NCI-H1436 treated with DMSO at 0.1 percent for 48 hours (cell line): Measurements from ENCODE around the gene SPOPL.
"Not testable (repeated sequence)": the region's sequence is repeated elsewhere in the genome, so short reads cannot be mapped to it uniquely, and the experiment has no call there.

Source experiments
- DNase-seq: peaks from one replicate; lab custom pipeline; 2025; lab: John Stamatoyannopoulos, UW

SPOPL gene

DNA sequence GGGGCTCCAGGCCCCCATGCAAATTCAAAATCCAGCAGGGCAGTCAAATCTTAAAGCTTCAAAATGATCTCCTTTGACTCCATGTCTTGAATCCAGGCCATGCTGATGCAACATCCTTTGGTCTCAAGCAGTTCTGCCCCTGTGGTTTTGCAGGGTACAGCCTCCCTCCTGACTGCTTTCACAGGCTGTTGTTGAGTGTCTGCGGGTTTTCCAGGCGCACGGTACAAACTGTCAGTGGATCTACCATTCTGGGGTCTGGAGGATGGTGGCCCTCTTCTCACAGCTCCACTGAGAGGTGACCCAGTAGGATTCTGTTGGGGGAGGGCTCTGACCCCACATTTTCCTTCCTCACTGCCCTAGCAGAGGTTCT lies 22.1 kb downstream of the SPOPL start:
- DNase-seq, result not testable (repeated sequence)

DNA sequence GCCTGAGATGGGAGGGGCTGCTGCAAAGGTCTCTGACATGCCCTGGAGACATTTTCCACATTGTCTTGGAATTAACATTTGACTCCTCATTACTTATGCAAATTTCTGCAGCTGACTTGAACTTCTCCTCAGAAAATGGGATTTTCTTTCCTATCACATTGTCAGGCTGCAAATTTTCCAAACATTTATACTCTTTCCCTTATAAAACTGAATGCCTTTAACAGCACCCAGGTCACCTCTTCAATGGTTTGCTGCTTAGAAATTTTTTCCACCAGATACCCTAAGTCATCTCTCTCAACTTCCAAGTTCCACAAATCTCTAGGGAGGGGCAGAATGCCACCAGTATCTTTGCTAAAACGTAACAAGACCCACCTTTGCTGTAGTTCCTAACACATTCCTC lies 22.8 kb downstream of the SPOPL start:
- DNase-seq, result not testable (repeated sequence)

DNA sequence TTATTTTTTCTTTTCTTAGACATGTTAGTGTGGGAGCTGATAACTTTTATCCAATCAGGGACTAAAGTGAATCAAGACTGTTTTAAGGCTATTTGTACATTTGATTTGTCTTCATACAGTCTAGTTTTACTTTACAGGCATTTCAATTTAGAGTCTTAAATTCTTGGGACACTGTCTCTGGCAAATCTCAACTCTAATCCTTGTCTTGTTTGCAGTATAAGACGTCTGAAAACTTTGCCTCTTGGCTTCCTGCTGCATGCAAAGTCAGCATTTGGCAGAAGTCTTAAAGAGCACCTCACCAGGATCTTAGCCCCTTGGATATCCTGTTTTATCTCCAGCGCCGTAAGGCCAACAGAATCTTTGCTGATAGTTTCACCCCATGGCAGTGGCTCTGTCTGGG lies 30.3 kb downstream of the SPOPL start:
- no peak for DNase-seq

DNA sequence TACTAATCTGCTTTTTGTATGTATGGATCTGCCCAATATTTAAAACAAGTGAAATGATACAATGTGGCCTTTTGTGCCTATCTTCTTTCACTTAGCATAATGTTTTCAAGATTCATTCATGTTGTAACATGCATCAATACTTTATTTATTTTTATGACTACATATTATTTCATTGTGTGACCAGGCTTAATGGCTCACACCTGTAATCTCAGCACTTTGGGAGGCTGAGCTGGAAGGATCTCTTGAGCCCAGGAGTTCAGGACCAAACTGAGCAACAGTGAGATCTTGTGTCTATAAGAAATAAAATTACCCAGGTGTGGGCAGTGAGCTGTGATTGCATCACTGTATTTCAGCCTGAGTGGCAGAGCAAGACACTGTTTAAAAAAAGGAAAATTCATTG lies 33.2 kb downstream of the SPOPL start:
- DNase-seq, result no peak

DNA sequence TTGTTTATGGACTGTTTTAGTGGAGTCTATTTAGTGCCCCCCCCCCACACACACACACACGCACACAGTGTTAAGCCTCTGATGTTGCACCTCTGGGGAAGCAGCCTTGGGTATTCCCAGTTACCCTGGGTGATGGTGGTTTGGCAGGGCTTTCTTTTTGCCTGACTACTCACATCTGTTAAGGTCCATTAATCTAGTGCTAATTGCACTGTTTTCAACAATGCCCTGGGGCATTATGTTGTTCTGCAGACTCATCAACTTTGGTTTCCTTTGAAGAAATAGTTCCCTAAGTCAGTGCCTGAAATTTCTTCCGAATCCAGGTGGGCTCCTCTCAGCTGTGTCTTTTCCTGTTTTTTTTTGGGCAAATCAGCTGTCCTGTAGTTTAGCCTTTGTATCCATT lies 34.7 kb downstream of the SPOPL start:
- no peak for DNase-seq

GRCh38 chr2:138536740-138537139 lies 35.2 kb downstream of the SPOPL start:
- DNase-seq, result no peak

GRCh38 chr2:138537170-138537915 lies 35.8 kb downstream of the SPOPL start:
- DNase-seq, result no peak

DNA sequence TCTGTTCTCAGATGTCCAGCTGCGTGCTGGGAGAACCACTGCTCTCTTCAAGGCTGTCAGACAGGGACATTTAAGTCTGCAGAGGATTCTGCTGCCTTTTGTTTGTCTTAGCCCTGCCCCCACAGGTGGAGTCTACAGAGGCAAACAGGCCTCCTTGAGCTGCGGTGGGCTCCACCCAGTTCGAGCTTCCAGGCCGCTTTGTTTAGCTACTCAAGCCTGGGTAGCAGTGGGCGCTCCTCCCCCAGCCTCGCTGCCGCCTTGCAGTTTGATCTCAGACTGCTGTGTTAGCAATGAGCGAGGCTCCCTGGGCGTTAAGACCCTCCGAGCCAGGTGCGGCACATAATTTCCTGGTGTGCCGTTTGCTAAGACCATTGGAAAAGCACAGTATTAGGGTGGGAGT lies 42.6 kb downstream of the SPOPL start:
- DNase-seq, result not testable (repeated sequence)

DNA sequence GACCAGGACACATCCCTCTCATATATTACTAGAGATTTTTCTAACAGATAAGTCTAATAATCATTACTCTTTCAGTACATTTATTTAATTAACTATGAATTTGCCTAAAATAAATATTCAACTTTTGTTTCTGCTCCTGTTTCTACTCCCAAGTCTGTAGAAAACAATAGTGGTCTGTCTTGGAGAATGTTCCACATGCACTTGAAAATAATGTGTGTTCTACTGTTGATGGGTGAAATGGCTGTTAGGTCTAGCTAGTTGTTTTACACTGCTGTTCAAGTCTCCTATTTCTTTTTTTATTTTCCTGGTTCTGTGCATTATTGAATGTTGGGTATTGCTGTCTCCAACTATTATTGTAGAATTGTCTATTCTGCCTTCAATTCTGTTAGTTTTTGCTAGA lies 47.2 kb downstream of the SPOPL start:
- no peak for DNase-seq

GRCh38 chr2:138550172-138550571 lies 48.6 kb downstream of the SPOPL start:
- DNase-seq, result no peak

DNA sequence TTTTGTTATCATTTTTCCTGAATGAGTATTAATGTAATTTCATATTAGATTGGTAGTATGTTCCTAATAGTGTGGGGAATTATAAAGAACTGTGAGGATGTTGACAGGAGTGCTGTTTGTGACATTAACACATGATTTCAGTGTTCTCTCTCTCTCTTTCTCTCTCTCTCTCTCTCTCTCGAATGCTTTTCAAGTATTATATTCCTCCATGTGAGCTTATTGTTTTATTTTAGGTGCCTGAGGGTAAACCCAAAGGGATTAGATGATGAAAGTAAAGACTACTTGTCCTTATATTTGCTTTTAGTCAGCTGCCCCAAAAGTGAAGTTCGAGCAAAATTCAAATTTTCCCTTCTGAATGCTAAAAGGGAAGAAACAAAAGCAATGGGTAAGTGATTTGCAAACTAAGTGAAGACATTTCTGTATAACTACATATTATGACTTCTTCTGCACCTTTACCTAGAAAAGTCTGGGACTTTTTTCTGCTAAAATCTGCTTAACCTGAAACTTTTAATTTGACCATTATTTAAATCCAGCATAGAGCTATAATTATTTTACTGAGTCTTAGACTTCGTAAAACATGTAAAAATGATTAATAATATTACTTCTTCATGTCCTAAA lies 49.2 kb downstream of the SPOPL start:
- DNase-seq, result no peak

DNA sequence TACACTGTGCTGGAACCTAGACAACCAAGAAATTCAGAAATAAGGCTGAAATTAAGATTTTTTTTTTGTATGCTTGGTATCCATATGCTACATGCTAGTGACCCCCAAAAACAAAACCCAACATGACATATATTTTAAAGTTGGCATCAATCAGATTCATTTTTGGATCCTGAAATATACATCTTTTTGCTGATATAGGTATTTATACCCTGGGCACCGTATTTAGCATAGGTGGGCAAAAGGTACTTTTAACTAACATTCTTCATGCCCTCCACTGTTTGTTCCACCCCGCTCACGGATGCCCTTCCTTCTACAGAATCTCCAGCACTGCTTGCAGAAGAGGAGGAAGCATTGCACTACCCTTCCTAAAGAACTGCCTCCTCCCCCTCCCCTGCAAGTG lies 52.6 kb downstream of the SPOPL start:
- DNase-seq, result no peak

DNA sequence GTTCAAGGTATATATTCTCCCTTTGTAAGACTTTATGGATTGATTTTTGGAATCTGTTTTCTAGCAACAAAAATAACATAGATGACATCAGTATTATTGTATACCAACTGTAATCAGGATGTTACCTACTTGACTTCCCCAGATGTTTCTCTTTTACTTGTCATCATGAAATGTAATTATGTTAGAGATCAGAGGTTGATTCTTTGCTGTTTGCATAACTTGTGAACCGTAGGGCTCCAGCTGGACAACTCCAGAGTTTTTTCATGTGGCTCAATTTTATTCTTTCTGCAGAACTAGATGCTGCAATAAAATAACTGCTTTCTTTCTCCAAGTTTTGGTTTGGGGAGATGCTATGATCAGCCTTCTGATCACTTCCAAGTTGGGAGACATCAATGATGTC lies 58.1 kb downstream of the SPOPL start:
- DNase-seq, result no peak

DNA sequence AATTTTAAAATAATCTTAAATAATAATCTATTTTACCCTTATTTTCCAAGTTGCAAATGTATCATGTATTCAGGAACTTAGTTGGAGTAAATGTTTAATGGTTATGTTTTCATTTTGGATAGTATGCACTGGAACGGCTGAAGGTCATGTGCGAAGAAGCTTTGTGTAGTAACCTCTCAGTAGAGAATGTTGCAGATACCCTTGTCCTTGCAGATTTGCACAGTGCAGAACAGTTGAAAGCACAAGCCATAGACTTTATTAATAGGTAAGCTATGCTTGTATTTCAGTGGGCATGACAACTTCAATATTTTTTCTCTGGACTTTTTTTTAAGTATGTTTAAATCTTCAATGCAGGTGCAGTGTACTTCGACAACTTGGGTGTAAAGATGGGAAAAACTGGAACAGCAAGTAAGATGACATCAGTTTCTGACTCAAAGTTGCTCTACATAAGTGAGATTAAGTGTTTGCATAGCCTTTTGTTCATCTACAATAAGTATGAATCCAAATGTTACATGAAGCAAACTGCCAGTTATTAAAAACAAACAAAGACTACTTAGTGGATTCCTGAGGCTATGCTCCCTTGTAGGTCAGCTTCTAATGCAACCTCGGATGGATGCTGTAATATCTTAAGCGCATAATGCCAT lies 63.1 kb downstream of the SPOPL start:
- no peak for DNase-seq

DNA sequence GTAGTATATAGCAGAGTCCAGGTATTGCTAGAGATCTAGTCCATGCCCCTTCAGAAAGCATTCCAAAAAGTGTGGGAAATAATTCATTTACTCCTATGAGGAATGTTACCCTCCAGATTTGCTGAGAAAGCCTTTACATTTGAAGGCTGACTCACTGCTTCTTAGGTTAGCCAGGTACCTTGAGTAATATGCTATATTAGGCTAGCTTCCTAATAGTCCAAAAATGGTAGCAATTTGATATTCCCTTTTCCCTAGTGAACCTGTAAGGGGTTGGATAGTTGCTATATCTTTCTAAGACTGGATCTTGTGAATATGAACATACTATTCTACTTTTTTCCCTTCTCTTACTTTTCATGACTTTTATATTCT lies 63.6 kb downstream of the SPOPL start:
- DNase-seq, result no peak

GRCh38 chr2:138572318-138572717 lies 70.7 kb downstream of the SPOPL start:
- DNase-seq, result no peak

DNA sequence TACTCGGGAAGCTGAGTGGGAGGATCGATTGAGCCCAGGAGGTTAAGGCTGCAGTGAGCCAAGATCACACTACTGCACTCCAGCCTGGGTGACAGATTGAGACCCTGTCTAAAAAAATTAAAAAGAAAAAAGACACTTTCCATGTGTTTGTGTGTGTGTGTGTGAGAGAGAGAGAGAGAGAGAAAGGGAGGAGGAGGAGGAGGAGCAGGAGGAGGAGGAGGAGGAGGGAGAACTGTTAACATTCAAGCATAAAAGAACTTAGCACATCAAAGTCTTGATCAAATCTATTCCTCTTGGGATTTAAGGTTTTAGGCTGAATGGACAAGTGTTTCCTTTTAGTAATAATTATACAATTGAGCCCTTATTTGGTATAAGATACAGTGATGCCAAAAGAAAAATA lies 75.5 kb downstream of the SPOPL start:
- DNase-seq, result no peak

DNA sequence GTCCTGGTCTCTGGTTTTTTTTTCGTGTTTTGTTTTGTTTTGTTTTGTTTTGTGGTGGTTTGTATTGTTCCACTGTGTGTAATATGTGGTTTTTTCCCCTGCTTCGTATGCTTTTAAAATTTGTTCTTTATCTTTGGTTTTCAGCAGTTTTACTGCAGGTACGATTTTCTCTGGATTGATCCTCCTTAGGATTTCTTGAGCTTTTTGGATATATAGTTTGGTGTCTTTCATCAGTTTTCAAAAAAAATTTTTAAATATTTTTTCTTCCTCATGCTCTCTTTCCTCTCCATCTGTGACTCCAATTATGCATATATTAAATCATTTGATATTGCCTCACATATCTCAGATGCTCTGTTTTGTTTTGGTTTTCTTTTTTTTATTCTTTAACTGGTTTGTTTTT lies 78.0 kb downstream of the SPOPL start:
- DNase-seq, result no peak

DNA sequence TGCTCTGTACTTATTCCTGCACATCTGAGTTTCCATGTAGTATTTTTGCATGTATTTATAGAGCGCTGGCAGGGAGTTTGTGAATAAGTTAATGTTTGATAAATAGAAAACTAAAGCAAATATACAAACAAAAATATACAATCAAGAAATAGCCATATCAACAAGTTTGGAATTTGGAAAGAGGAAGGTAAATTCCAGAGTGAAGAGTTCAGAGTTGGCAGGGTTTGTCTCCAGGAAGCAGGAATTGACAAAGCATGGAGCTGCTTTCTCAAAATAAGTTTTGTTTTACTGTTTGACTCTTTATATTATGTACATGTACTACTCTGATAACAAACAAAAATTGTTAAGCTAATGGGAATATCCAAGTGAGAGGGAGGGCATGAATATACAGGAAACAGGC lies 80.3 kb downstream of the SPOPL start:
- DNase-seq, result no peak

- DNase-seq, result no peak
Observed at GRCh38 chr2:138589663-138590062, 88.1 kb downstream of the SPOPL start.

DNA sequence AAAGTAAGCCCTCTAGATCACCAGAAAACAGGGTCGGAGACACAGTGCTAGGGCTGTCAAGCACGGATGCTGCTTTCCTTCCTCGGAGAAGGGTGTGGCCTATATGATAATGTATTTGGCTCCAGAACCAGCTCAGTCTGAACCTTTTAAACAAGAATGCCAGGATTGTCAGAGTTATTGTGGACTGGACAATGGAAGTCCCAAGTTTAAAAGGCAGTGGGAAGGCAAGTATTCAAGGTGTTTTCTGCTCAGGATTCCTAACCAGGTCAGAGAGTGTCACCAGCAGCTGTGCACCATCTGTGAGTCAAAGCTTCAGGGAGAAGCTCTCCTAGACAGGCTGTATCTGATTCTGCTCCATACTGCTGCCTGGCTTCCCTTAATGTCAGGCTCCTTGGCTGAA lies 94.8 kb downstream of the SPOPL start:
- no peak for DNase-seq

- DNase-seq, result no peak
Observed at GRCh38 chr2:138600732-138601457, 99.3 kb downstream of the SPOPL start.
